Calu3 (cell line): ENCODE results near the gene AP4M1. TPM values are rescaled to one million over a fixed set of nuclear protein-coding genes. Genes with fewer than 3 reads are reported as not detected.

Source experiments
- BruUV-seq: library from RNA; stranded (reverse); fragments of 400-500 nt; replicated peaks from 2 replicates; lab custom pipeline; 2021; lab: Mats Ljungman, UMichigan
- CTCF ChIA-PET: fragments of 300-600 bp; sonication (Branson Sonifier 250); formaldehyde crosslinking; loops from one replicate; lab custom pipeline; 2022; ENCODE audit warnings: antibody characterized with exemption; lab: Charles Lee
- DNase-seq: peaks from one replicate; pipeline ENCODE4 v3.0.0; 2022
- H3K27ac Mint-ChIP-seq: one replicate; pipeline ENCODE4 v1.8.0; 2022; ENCODE audit warnings: mixed read lengths; ENCODE audit not compliant: unreplicated experiment
- H3K27me3 Mint-ChIP-seq: one replicate; pipeline ENCODE4 v1.8.0; 2022; ENCODE audit warnings: mixed read lengths; ENCODE audit not compliant: unreplicated experiment
- H3K36me3 Mint-ChIP-seq: one replicate; pipeline ENCODE4 v1.8.0; 2022; ENCODE audit warnings: mild to moderate bottlenecking, moderate library complexity, mixed read lengths; ENCODE audit not compliant: insufficient read depth, unreplicated experiment
- H3K4me1 Mint-ChIP-seq: one replicate; pipeline ENCODE4 v1.8.0; 2022; ENCODE audit warnings: mild to moderate bottlenecking, low read depth, mixed read lengths; ENCODE audit not compliant: unreplicated experiment
- H3K4me3 Mint-ChIP-seq: one replicate; pipeline ENCODE4 v1.8.0; 2022; ENCODE audit warnings: mild to moderate bottlenecking, low read depth, moderate library complexity, mixed read lengths; ENCODE audit not compliant: unreplicated experiment
- H3K9me3 Mint-ChIP-seq: one replicate; pipeline ENCODE4 v1.8.0; 2022; ENCODE audit warnings: low read depth, mixed read lengths; ENCODE audit not compliant: unreplicated experiment
- CTCF ChIP-seq: fragments of 200-600 bp; IDR thresholded peaks from one replicate; pipeline ENCODE4 v1.8.0; 2022; ENCODE audit warnings: antibody characterized with exemption; ENCODE audit not compliant: unreplicated experiment
- intact Hi-C: fragments of 100-400 bp; cut with micrococcal nuclease; formaldehyde crosslinking; loops from one replicate; pipeline ENCODE4 v1.10.0; 2022; ENCODE audit not compliant: unreplicated experiment
- total RNA-seq: library from RNA; stranded (reverse); gene quantifications from 2 replicates; pipeline ENCODE4 v1.2.3, GENCODE V29; 2022

The AP4M1 gene
- total RNA-seq, 1 experiment from 2014 or later = 13.9 TPM

DNA sequence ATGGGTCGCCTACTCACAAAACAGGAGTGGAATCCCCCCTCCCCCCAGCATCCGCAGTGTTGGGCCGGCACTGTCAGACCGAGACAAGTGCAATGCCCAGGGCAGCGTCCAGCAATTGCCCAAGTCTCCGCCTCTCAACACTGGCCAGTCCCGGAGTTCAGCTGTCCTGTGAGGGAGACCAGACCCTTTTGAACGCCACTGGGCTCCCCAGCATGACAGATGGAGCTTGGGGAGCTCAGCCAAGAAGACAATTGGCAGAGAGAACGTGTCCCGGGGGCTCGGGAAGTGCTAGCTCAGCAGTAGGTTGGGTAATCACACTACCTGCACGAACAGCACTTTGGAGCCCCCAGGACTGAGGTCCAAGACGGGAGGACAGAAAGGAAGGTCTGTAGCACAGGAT lies 7.9 kb upstream of the AP4M1 start:
- Mint-ChIP-seq H3K4me3 (no peak overlapping the region), H3K9me3 (no peaks in the 10 kb centered on the region), H3K36me3 (peaks cover 91% of the 10 kb centered on the region), H3K4me1 (peaks cover 17% of the 10 kb centered on the region), H3K27me3 (no peaks in the 10 kb centered on the region), H3K27ac (no peak overlapping the region)
- DNase-seq = no peak
- intact Hi-C loops = no loop called here
- BruUV-seq = no TSS peak
- CTCF ChIA-PET = no interaction called here
- no peak for TF ChIP-seq CTCF

DNA sequence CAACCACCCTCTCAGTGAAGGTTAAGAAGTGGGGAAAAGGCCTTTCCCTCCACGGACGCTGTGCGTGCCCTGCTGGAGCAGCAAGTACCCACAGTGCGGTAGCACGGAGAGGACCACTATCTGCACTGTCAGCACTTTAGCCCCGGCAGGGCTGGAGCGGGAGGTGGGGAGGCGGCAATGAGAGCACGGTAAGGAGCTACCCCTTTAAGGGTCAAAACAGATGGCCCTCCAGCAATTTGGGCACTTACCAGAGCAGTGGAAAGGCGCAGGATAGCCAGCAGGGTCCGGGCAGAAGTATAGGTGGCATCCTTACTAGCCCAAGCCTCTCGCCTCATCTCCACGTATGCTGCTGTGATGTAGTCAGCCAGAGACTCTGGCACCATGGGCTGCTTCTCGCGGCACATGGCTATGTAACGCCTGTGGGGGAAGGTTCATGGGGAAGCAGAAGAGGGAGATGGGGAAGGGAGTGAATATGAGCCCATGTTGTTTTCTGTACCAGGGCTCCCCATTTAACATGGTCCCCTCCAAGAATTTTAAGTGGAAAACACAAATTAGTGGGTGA lies 7.4 kb upstream of the AP4M1 start:
- intact Hi-C loops = no loop called here
- CTCF ChIA-PET = no interaction called here
- H3K9me3 Mint-ChIP-seq = no peaks in the 10 kb centered on the region
- no peak for TF ChIP-seq CTCF
- no TSS peak for BruUV-seq
- peaks cover 22% of the 10 kb centered on the region for H3K4me1 Mint-ChIP-seq
- H3K27ac Mint-ChIP-seq = no peak overlapping the region
- no peak overlapping the region for H3K4me3 Mint-ChIP-seq
- H3K27me3 Mint-ChIP-seq = no peaks in the 10 kb centered on the region
- no peak for DNase-seq
- H3K36me3 Mint-ChIP-seq = peaks cover 91% of the 10 kb centered on the region

- CTCF ChIA-PET = no interaction called here
- Mint-ChIP-seq H3K27ac (no peak overlapping the region), H3K9me3 (no peaks in the 10 kb centered on the region), H3K4me1 (peaks cover 14% of the 10 kb centered on the region), H3K36me3 (peaks cover 93% of the 10 kb centered on the region), H3K4me3 (no peak overlapping the region), H3K27me3 (no peaks in the 10 kb centered on the region)
- BruUV-seq = no TSS peak
- TF ChIP-seq CTCF = no peak
- DNase-seq = no peak
- intact Hi-C loops = no loop called here
Measured at GRCh38 chr7:100095289-100095688, 6.2 kb upstream of the AP4M1 start.

GRCh38 chr7:100095704-100096103 lies 5.7 kb upstream of the AP4M1 start:
- TF ChIP-seq CTCF = no peak
- Mint-ChIP-seq H3K4me1 (peaks cover 14% of the 10 kb centered on the region), H3K36me3 (peaks cover 93% of the 10 kb centered on the region), H3K4me3 (no peak overlapping the region), H3K27ac (no peak overlapping the region), H3K27me3 (no peaks in the 10 kb centered on the region), H3K9me3 (no peaks in the 10 kb centered on the region)
- DNase-seq = no peak
- no TSS peak for BruUV-seq
- CTCF ChIA-PET = no interaction called here
- intact Hi-C loops = no loop called here
